ENCODE data around the gene UBAP1L.
"Not testable (repeated sequence)": the region's sequence is repeated elsewhere in the genome, so short reads cannot be mapped to it uniquely, and the experiment has no call there.

Gene UBAP1L

DNA sequence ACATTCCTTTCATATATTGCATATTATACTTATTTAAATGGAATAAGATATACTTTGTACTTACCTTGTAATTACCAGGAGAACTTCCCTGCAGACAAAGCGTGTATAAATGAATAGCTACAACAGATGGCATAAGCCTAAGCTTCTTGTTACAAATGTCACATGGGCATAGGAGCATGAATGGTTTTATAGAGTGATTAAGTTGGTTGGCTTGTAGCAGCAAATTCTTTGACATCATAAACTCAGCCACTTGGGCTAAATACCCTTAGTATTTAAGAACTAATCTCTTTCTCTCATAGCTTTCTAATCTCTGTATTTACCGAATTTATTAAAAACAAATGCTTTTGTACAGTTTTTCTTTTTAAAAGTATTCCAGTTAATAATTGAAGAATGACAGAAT, at the start of gene UBAP1L:
Gene UBAP1L (minus strand): TSS at position 115 of the 400 bp plus-strand sequence. CDS start 8,985 bp downstream, outside the sequence.
- no peak within 1 kb of the TSS for H3K4me3 ChIP-seq (ENCODE audit: low read depth, low read length)
- TF ChIP-seq, protein P1, sequence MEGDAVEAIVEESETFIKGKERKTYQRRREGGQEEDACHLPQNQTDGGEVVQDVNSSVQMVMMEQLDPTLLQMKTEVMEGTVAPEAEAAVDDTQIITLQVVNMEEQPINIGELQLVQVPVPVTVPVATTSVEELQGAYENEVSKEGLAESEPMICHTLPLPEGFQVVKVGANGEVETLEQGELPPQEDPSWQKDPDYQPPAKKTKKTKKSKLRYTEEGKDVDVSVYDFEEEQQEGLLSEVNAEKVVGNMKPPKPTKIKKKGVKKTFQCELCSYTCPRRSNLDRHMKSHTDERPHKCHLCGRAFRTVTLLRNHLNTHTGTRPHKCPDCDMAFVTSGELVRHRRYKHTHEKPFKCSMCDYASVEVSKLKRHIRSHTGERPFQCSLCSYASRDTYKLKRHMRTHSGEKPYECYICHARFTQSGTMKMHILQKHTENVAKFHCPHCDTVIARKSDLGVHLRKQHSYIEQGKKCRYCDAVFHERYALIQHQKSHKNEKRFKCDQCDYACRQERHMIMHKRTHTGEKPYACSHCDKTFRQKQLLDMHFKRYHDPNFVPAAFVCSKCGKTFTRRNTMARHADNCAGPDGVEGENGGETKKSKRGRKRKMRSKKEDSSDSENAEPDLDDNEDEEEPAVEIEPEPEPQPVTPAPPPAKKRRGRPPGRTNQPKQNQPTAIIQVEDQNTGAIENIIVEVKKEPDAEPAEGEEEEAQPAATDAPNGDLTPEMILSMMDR (conservative IDR thresholded peaks at IDR 0.05; ENCODE audit: low read depth, low read length), result no peak
- DNase-seq (ENCODE audit: low read depth), result no peak

DNA sequence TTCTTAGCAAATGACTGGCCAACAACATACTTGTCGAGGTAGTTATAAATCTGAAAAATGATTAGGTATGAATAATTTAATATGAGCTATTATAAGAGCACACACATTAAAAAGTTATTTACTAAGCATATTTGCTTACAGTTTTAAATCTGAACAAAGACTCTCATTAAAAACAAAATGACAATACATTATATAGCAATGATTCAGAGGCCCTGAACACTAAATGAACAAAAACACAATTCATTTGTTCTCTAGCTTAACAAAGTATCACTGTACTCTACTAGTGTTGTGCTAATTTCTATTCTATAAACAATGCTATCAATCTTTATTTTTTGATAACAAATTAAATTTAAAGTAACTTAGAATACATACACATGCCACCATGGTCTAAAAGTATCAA, 49.1 kb upstream of the UBAP1L start:
- TF ChIP-seq, protein P1 (conservative IDR thresholded peaks at IDR 0.05; ENCODE audit: low read depth, low read length), result no peak
- H3K4me3 ChIP-seq (ENCODE audit: low read depth, low read length), result no peak overlapping the region
- DNase-seq (ENCODE audit: low read depth), result no peak

DNA sequence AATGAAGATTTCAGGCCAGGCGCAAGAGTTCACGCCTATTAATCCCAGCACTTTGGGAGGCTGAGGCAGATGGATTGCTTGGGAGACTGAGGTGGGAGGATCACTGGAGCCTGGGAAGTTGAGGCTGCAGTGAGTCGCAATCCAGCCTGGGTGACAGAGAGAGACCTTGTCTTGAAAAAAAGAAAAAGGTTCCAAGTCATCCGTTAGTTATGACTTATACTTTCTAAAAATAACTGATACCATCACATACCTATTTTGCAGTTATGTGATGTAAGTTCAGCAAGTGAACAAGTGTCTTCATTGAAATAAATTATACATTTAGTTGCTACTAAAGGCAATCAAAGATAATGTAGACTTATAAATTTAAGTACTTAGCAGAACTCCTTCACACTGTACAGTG, 48.0 kb upstream of the UBAP1L start:
- DNase-seq (ENCODE audit: low read depth), result no peak
- H3K4me3 ChIP-seq (ENCODE audit: low read depth, low read length), result no peak overlapping the region
- TF ChIP-seq, protein P1 (conservative IDR thresholded peaks at IDR 0.05; ENCODE audit: low read depth, low read length), result no peak

DNA sequence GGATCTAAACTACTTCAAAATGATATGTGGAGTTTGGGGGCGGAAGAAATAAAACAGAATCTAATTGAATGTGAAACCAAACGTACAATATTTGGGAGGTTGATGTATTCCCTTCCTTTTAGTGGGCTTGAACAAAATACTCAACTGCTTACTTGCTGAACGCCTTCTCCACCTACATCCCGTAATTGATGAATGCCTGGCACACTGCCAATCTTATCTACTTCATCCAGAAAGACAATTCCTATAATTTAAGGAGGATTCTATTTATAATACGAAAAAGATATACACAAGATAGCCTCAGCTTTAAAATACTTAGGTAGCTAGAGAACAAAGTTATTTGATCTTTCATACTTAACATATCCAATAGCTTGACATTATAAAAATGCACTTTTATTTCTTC, 41.7 kb upstream of the UBAP1L start:
- no peak overlapping the region for H3K4me3 ChIP-seq (ENCODE audit: low read depth, low read length)
- no peak for DNase-seq (ENCODE audit: low read depth)
- TF ChIP-seq, protein P1 (conservative IDR thresholded peaks at IDR 0.05; ENCODE audit: low read depth, low read length), result no peak

DNA sequence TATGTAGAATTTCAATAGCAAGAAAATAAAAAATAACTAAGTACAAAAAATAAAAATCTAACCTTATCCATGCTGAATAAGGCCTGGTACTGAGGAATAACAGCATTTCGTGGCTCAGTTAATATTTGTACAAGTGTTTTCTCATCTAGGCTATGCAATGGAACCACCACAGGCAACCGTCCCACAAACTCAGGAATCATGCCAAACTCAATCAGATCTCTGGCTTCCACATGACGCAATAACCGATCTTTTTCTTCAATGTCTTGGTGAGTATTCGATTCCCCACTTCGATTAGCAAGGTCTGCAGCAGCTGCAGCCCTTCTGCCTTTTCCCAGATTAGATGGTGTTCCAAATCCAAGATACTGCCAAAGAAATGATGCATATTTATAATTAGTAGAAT, 39.7 kb upstream of the UBAP1L start:
- no peak for DNase-seq (ENCODE audit: low read depth)
- TF ChIP-seq, protein P1 (conservative IDR thresholded peaks at IDR 0.05; ENCODE audit: low read depth, low read length), result no peak

DNA sequence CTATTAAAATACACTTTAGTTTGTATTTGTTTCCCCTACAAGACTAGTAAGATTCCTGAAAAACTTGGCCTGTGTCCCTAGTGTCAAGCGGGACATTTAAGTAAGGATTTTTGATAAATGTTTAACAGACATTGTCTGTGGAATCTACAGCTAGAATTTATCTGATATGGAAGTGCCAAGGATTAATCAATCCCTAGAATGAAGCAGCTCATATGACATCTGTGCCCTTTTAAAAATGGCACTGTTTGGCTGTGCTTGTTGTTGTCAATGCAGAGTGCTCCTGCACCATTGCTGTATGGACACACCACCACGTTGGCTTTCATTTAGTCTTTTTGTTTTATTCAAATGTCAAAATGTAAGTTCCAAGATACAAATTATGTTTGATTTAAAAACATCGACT, 32.9 kb upstream of the UBAP1L start:
- H3K4me3 ChIP-seq (ENCODE audit: low read depth, low read length), result no peak overlapping the region
- TF ChIP-seq, protein P1 (conservative IDR thresholded peaks at IDR 0.05; ENCODE audit: low read depth, low read length), result no peak
- DNase-seq (ENCODE audit: low read depth), result no peak

More for the DNA sequence above, 39.7 kb upstream of the UBAP1L start:
- H3K4me3 ChIP-seq (ENCODE audit: low read depth, low read length), result no peak overlapping the region

DNA sequence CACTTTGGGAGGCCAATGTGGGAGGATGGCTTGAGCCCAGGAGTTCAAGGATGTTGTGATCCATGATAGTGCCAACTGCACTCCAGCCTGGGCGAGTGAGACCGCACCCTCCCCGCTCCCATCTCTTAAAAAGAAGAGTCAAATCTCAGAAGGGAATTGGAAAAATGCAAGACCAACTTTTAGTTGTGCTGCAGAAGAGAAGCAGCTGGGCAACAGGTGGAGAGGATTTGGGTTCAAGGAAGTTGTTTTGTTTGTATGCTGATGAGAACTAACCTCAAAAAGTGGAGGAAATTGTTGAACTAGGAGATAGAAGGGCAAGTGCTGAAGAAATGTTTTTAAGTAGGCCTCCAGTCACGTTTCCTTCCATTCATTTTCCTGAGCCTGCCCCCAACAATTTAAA, 31.4 kb upstream of the UBAP1L start:
- TF ChIP-seq, protein P1 (conservative IDR thresholded peaks at IDR 0.05; ENCODE audit: low read depth, low read length), result no peak
- no peak for DNase-seq (ENCODE audit: low read depth)
- H3K4me3 ChIP-seq (ENCODE audit: low read depth, low read length), result no peak overlapping the region

DNA sequence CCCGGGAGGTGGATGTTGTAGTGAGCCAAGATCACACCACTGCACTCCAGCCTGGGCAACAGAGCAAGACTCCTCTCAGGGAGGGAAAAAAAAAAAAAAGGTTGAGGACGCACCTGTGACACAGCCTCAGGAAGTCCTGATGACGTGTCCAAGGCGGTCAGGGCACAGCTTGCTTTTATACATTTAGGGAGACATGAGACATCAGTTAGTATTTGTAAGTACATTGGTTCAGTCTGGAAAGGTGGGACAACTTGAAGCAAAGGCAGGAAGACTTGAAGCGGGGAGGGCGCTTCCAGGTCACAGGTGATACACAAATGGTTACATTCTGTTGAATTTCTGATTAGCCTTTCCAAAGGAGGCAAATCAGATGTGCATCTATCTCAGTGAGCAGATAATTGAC, 23.6 kb upstream of the UBAP1L start:
- DNase-seq (ENCODE audit: low read depth); H3K4me3 ChIP-seq (ENCODE audit: low read depth, low read length): not testable (repeated sequence)

DNA sequence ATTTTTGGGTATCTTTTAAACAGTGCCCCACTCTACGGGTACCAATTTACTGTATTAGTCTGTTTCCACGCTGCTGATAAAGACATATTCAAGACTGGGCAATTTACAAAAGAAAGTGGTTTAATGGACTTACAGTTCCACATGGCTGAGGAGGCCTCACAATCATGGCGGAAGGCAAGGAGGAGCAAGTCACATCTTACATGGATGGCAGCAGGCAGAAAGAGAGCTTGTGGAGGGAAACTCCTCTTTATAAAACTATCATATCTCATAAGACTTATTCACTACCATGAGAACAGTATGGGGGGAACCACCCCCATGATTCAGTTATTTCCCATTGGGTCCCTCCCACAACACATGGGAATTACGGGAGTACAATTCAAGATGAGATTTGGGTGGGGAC, 22.9 kb upstream of the UBAP1L start:
- not testable (repeated sequence) for DNase-seq (ENCODE audit: low read depth)

DNA sequence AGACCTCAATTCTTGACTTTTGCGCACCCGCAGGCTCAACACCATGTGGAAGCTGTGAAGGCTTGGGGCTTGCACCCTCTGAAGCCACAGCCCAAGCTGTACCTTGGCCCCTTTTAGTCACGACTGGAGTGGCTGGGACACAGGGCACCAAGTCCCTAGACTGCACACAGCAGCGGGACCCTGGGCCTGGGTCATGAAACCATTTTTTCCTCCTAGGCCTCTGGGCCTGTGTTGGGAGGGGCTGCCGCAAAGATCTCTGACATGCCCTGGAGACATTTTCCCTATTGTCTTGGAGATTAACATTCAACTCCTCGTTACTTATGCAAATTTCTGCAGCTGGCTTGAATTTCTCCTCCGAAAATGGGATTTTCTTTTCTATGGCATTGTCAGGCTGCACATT, 22.1 kb upstream of the UBAP1L start:
- H3K4me3 ChIP-seq (ENCODE audit: low read depth, low read length); DNase-seq (ENCODE audit: low read depth): not testable (repeated sequence)

More for the DNA sequence above, 22.9 kb upstream of the UBAP1L start:
- H3K4me3 ChIP-seq (ENCODE audit: low read depth, low read length), result not testable (repeated sequence)

Measured in choroid plexus epithelial cell (primary cell).